ENCODE measurements around the gene ERMARD. TPM values are rescaled to one million over a fixed set of nuclear protein-coding genes. Genes with fewer than 3 reads are reported as not detected.
"Not testable (repeated sequence)": the region's sequence is repeated elsewhere in the genome, so short reads cannot be mapped to it uniquely, and the experiment has no call there.

ERMARD gene
- total and polyA plus RNA-seq, 9 donors, result 14.9 to 27.7 (median 19.5) TPM

DNA sequence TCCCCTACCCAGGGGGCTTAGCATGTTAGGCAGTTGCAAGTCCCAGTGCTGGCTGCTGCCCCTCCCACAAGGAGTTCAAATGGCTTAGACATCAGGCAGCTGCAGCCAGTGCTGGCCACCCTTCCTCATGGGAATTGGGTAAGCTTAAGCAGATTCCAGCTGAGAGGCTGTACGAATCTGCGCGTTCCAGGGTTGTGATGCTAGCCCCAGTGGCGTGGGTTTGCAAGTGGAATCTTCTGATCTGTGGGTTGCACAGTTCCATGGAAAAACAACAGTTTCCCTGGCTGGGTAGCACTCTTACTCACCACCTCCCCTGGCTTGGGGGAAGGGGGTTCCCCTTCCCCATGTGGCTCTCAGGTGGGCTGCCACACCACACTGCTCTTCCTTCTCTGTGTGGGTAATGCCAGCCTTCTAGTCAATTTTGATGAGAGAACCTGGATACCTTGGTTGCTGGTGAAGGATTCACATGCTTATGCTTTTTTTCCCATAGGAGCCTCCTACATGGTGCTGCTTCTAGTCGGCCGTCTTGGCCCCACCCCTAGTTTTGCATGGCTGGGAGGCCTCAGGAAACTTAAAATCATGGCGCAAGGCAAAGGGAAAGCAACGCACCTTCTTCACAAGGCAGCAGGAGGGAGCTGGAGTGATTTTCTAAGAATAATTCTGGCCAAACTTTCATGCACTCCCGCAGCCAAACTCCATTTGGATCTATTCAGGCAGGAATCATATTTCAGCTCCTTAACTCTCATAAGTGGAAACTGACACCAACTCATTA, 13.0 kb upstream of the ERMARD start:
- H3K9me3 ChIP-seq (replicated peaks; ENCODE audit: control insufficient read depth, low read depth, low read length), result no peaks in the 10 kb centered on the region
- no peak overlapping the region for H3K4me3 ChIP-seq (ENCODE audit: low read length)
- DNase-seq, result peak; percentile 61
- no peak overlapping the region for H3K27ac ChIP-seq (ENCODE audit: low read length)
- no peaks in the 10 kb centered on the region for H3K36me3 ChIP-seq (ENCODE audit: control insufficient read depth, insufficient read depth, low read length)
- 30% methylated on average over 7 of the region's 9 CpGs for WGBS (ENCODE audit: insufficient coverage)
- no peaks in the 10 kb centered on the region for H3K27me3 ChIP-seq (ENCODE audit: control insufficient read depth, insufficient read depth, low read length)
- peaks cover 14% of the 10 kb centered on the region for H3K4me1 ChIP-seq (ENCODE audit: control insufficient read depth, insufficient read depth, low read length)

DNA sequence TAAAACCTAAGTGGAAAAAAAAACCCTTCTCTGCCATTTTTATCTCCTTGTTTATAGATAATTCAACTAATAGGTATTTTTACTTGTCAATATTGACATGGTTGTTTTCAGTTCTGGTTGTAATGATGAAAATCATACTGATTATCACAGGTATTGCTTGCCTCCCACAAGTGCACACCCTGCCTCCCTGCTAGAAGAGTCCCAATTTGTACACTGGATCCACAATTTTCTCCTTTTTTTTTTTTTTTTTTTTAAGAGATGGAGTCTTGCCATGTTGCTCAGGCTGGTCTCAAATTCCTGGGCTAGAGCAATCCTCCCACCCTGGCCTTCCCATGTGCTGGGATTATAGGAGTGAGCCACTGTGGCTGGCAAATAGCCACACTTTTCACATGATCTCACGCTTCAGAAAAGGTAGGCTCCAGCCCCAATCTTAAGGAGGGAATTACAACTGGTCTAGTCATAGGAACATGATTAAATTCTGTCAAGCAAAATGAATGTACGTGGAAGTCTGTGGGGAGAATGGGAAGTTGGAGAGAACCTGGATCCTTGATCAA, 12.4 kb upstream of the ERMARD start:
- DNase-seq, result no peak
- Histone ChIP-seq H3K36me3 (ENCODE audit: control insufficient read depth, insufficient read depth, low read length) (no peaks in the 10 kb centered on the region), H3K27ac (ENCODE audit: low read length) (no peak overlapping the region), H3K27me3 (ENCODE audit: control insufficient read depth, insufficient read depth, low read length) (no peaks in the 10 kb centered on the region), H3K4me3 (ENCODE audit: low read length) (no peak overlapping the region), H3K4me1 (ENCODE audit: control insufficient read depth, insufficient read depth, low read length) (peaks cover 14% of the 10 kb centered on the region), H3K9me3 (replicated peaks; ENCODE audit: control insufficient read depth, low read depth, low read length) (no peaks in the 10 kb centered on the region)
- WGBS (ENCODE audit: insufficient coverage), result no CpG with 5 or more reads among the region's 2 CpGs

DNA sequence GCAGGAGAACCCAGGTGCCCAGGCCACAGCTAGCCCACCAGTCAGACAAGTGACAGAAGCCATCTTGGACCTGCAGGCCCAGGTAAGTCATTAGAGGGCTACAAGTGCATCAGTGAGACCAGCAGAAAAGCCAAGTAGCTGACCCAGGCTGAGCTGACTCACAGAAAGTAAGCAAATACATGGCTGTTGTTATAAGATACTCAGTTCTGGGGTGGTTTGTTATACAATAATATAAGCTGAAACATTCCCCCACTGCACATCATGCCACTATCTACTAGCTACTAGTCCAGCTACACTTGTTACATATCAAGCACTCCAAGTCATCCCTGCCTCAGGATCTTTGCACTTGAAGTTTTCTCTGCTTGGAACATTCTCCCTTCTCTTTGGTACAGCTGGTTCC, 10.1 kb upstream of the ERMARD start:
- H3K4me3 ChIP-seq (ENCODE audit: low read length), result no peak overlapping the region
- H3K36me3 ChIP-seq (ENCODE audit: control insufficient read depth, insufficient read depth, low read length), result no peaks in the 10 kb centered on the region
- H3K27me3 ChIP-seq (ENCODE audit: control insufficient read depth, insufficient read depth, low read length), result no peaks in the 10 kb centered on the region
- peaks cover 14% of the 10 kb centered on the region for H3K4me1 ChIP-seq (ENCODE audit: control insufficient read depth, insufficient read depth, low read length)
- no peak overlapping the region for H3K27ac ChIP-seq (ENCODE audit: low read length)
- DNase-seq, result no peak
- H3K9me3 ChIP-seq (replicated peaks; ENCODE audit: control insufficient read depth, low read depth, low read length), result no peaks in the 10 kb centered on the region

DNA sequence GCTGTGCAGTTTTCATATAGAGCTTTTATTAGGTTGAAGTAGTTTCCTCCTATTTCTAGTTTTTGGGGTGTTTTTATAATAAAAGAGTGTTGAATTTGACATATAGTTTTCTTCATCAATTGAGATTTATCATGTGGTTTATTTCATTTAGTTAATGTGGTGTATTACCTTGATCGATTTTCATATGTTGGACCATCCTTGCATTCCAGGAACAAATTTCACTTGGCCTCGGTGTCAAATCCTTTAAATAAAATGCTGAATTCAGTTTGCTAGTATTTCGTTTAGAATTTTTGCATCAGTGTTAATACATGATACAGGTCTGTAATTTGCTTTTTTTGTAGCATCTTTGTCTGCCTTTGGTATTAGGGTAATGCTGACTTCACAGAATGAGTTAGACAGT, 6.0 kb upstream of the ERMARD start:
- no peaks in the 10 kb centered on the region for H3K4me1 ChIP-seq (ENCODE audit: control insufficient read depth, insufficient read depth, low read length)
- no peak overlapping the region for H3K27ac ChIP-seq (ENCODE audit: low read length)
- no peaks in the 10 kb centered on the region for H3K27me3 ChIP-seq (ENCODE audit: control insufficient read depth, insufficient read depth, low read length)
- no peaks in the 10 kb centered on the region for H3K36me3 ChIP-seq (ENCODE audit: control insufficient read depth, insufficient read depth, low read length)
- no peaks in the 10 kb centered on the region for H3K9me3 ChIP-seq (replicated peaks; ENCODE audit: control insufficient read depth, low read depth, low read length)
- no peak for DNase-seq
- WGBS (ENCODE audit: insufficient coverage), result no CpG with 5 or more reads among the region's 3 CpGs
- H3K4me3 ChIP-seq (ENCODE audit: low read length), result no peak overlapping the region

DNA sequence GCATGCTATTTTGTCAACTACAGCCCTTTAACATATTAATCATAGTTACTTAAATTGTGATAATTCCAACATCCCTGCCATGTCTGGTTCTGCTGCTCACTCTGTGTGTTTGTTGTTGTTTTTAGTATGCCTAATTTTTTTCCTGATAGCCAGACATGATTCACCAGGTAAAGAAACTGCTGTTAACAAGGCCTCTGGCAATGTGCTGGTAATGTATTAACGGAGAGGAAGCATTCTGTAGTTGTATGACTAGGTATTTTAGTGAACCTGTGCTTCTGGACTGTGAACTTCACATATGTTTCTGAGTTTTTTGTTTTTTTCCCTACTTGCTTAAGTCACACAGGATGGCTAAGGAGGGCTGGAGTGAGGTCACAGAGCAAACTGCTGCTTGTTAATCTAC, 4.9 kb upstream of the ERMARD start:
- H3K4me3 ChIP-seq (ENCODE audit: low read length), result no peak overlapping the region
- H3K4me1 ChIP-seq (ENCODE audit: control insufficient read depth, insufficient read depth, low read length), result no peaks in the 10 kb centered on the region
- no peaks in the 10 kb centered on the region for H3K36me3 ChIP-seq (ENCODE audit: control insufficient read depth, insufficient read depth, low read length)
- no peaks in the 10 kb centered on the region for H3K9me3 ChIP-seq (replicated peaks; ENCODE audit: control insufficient read depth, low read depth, low read length)
- H3K27me3 ChIP-seq (ENCODE audit: control insufficient read depth, insufficient read depth, low read length), result no peaks in the 10 kb centered on the region
- WGBS (ENCODE audit: insufficient coverage), result 60% methylated on average over 1 of the region's 1 CpG
- H3K27ac ChIP-seq (ENCODE audit: low read length), result no peak overlapping the region
- DNase-seq, result no peak

DNA sequence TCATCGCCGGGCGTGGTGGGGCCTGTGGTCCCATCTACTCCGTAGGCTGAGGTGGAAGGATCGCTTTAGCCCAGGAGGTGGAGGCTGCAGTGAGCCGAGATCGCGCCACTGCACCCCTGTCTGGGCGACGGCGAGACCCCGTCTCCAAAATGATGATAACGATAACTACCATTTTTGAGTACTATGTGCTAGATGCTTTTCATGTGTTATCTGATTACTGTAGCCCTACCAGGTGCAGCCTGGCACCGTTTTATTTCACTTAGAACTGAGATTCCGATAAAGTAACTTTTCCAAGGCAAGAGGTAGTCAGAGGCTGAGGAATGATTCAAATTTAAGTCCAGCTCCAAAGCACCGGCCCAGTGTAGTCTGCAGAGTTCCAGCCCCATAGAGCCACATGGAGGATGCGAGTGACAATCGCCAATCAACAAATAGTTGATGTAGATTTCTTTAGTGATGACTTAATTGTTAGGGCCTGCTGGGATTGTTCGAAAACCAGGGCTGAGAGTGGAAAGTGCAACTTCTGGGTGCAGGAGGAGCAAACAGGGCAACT, 727 bp downstream of the ERMARD start:
- DNase-seq, result no peak
- H3K27ac ChIP-seq (ENCODE audit: low read length), result peak overlapping the region; percentile 97
- WGBS (ENCODE audit: insufficient coverage), result 2% methylated on average over 10 of the region's 19 CpGs

DNA sequence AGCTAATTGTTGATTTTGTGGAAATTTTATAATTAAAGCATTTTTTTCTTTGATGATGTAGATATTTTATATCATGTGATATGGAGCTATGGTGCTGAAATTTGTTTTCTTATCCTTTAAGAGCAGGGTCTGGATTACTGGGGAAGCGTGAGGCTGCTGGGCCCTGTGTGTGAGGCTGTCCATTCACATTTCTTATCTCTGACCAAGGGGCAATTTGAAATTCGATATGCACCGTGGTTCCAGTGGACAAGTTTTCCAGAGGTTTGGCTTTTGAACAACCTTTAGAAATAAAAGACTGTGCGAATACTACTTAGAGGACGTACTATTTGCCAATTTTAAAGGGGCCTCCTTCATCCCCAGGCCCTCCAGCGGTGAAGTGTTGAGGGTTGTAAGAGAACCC, 3.7 kb downstream of the ERMARD start:
- WGBS (ENCODE audit: insufficient coverage), result 75% methylated on average over 2 of the region's 6 CpGs
- Histone ChIP-seq H3K27ac (ENCODE audit: low read length) (no peak overlapping the region), H3K27me3 (ENCODE audit: control insufficient read depth, insufficient read depth, low read length) (no peaks in the 10 kb centered on the region), H3K4me3 (ENCODE audit: low read length) (no peak overlapping the region), H3K36me3 (ENCODE audit: control insufficient read depth, insufficient read depth, low read length) (peaks cover 22% of the 10 kb centered on the region), H3K4me1 (ENCODE audit: control insufficient read depth, insufficient read depth, low read length) (peaks cover 7% of the 10 kb centered on the region), H3K9me3 (replicated peaks; ENCODE audit: control insufficient read depth, low read depth, low read length) (no peaks in the 10 kb centered on the region)
- DNase-seq, result no peak

More for the DNA sequence above, 727 bp downstream of the ERMARD start:
- Histone ChIP-seq H3K9me3 (replicated peaks; ENCODE audit: control insufficient read depth, low read depth, low read length) (no peaks in the 10 kb centered on the region), H3K36me3 (ENCODE audit: control insufficient read depth, insufficient read depth, low read length) (peaks cover 10% of the 10 kb centered on the region), H3K27me3 (ENCODE audit: control insufficient read depth, insufficient read depth, low read length) (no peaks in the 10 kb centered on the region), H3K4me3 (ENCODE audit: low read length) (peak overlapping the region; percentile 67), H3K4me1 (ENCODE audit: control insufficient read depth, insufficient read depth, low read length) (peaks cover 7% of the 10 kb centered on the region)

DNA sequence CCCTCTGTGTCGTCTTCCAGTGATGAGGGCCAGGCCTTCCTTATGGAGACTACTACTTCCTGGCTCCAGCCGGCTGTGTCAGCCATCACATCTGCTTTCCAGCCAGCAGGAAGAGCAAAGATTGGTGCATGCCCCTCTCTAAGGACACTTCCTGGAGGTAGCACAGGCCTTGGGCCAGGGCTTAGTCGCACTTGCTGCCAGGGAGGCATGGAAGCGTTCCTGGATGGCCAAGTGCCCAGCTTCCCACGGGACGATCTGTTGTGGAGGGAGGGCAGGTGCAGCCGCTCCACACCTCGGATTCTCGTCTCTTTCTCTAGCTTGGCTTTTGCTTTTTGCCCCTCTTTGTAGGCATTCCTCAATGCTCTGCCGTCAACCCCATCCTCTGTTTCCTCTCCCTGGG, 11.9 kb downstream of the ERMARD start:
- no peak for DNase-seq
- no peaks in the 10 kb centered on the region for H3K9me3 ChIP-seq (replicated peaks; ENCODE audit: control insufficient read depth, low read depth, low read length)
- WGBS (ENCODE audit: insufficient coverage), result 73% methylated on average over 8 of the region's 10 CpGs
- peaks cover 59% of the 10 kb centered on the region for H3K36me3 ChIP-seq (ENCODE audit: control insufficient read depth, insufficient read depth, low read length)
- H3K27me3 ChIP-seq (ENCODE audit: control insufficient read depth, insufficient read depth, low read length), result no peaks in the 10 kb centered on the region
- no peaks in the 10 kb centered on the region for H3K4me1 ChIP-seq (ENCODE audit: control insufficient read depth, insufficient read depth, low read length)
- no peak overlapping the region for H3K27ac ChIP-seq (ENCODE audit: low read length)
- H3K4me3 ChIP-seq (ENCODE audit: low read length), result no peak overlapping the region

DNA sequence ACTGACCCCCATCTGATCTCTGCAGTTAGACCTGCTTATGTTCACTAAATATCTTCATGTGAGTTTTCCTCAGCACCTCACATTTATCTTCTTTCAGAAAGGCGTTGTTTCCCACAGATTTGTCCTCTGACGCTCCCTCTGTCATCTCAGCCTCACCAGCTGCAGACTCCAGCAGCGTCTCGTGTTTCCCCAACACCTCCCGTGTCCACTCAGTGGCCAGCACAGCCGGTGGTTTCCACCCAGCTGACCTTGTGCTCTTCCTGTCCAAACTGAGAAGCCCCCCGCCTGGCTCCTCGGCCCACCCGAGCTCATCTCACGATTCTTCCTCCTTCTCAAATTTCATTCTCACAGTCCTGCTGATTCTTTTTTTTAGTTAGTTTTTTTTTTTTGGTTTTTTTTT, 12.5 kb downstream of the ERMARD start:
- H3K4me1 ChIP-seq (ENCODE audit: control insufficient read depth, insufficient read depth, low read length), result no peaks in the 10 kb centered on the region
- peaks cover 64% of the 10 kb centered on the region for H3K36me3 ChIP-seq (ENCODE audit: control insufficient read depth, insufficient read depth, low read length)
- WGBS (ENCODE audit: insufficient coverage), result 58% methylated on average over 6 of the region's 10 CpGs
- no peaks in the 10 kb centered on the region for H3K27me3 ChIP-seq (ENCODE audit: control insufficient read depth, insufficient read depth, low read length)
- H3K9me3 ChIP-seq (replicated peaks; ENCODE audit: control insufficient read depth, low read depth, low read length), result no peaks in the 10 kb centered on the region
- DNase-seq, result no peak
- no peak overlapping the region for H3K4me3 ChIP-seq (ENCODE audit: low read length)
- no peak overlapping the region for H3K27ac ChIP-seq (ENCODE audit: low read length)

DNA sequence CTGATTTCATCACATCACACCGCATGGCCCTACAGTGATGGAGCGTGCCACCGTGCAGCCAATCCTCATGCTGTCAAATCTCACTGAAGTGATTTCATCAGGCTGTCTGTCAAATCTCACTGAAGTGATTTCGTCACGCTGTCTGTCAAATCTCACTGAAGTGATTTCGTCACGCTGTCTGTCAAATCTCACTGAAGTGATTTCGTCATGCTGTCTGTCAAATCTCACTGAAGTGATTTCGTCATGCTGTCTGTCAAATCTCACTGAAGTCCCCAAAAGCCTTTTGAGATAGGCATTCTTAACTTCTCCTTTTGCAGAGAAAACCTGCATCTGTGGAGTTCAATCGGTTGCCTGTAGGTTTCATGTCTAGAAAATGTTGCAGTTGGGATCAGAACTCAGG, 14.4 kb downstream of the ERMARD start:
- not testable (repeated sequence) for H3K27ac ChIP-seq (ENCODE audit: low read length); H3K27me3 ChIP-seq (ENCODE audit: control insufficient read depth, insufficient read depth, low read length); H3K4me3 ChIP-seq (ENCODE audit: low read length); H3K9me3 ChIP-seq (replicated peaks; ENCODE audit: control insufficient read depth, low read depth, low read length); DNase-seq; H3K4me1 ChIP-seq (ENCODE audit: control insufficient read depth, insufficient read depth, low read length)
- peaks cover 59% of the 10 kb centered on the region for H3K36me3 ChIP-seq (ENCODE audit: control insufficient read depth, insufficient read depth, low read length)
- WGBS (ENCODE audit: insufficient coverage), result 96% methylated on average over 9 of the region's 10 CpGs
